ENCODE measurements around the gene MICALL2.

DNA sequence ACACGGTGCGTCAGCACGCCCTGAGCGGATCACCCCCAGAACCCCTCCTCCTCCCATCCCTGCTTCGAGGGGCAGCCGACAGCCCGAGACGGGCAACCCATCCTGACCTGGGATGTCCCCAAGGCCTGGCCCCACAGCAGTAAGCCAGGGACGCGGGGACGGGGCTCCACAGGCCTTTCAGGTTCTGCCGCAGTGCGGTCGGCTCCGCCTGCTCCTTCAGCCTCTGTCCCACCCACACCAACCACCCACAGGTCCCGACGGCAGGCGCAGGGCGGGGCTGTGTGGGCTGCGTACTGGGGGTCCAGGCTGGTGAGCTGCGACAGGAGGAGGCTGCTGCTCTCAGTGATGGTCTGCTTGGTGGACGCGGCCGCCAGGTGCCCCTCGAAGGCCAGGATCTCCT lies 28.2 kb upstream of the MICALL2 start:
- TF ChIP-seq, protein P1, sequence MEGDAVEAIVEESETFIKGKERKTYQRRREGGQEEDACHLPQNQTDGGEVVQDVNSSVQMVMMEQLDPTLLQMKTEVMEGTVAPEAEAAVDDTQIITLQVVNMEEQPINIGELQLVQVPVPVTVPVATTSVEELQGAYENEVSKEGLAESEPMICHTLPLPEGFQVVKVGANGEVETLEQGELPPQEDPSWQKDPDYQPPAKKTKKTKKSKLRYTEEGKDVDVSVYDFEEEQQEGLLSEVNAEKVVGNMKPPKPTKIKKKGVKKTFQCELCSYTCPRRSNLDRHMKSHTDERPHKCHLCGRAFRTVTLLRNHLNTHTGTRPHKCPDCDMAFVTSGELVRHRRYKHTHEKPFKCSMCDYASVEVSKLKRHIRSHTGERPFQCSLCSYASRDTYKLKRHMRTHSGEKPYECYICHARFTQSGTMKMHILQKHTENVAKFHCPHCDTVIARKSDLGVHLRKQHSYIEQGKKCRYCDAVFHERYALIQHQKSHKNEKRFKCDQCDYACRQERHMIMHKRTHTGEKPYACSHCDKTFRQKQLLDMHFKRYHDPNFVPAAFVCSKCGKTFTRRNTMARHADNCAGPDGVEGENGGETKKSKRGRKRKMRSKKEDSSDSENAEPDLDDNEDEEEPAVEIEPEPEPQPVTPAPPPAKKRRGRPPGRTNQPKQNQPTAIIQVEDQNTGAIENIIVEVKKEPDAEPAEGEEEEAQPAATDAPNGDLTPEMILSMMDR (IDR thresholded peaks at IDR 0.05): no peak
- TF ChIP-seq POLR2A (IDR thresholded peaks at IDR 0.05): no peak

All from adrenal gland (tissue), 5 donors.